GM13976 (cell line): ENCODE measurements around the gene SAMD4A.
A peak's percentile ranks its signal among the peaks of the same experiment; 100 is the strongest.

Experiments used
- DNase-seq: peaks from one replicate; pipeline ENCODE4 v3.0.0; 2012; ENCODE audit warnings: low spot score
- in situ Hi-C: fragments of 300-500 bp; cut with MboI; formaldehyde crosslinking; loops from one replicate; pipeline ENCODE4 v1.12.0; 2022; ENCODE audit warnings: low sequenced_read_pairs, mixed read lengths, inconsistent platforms; ENCODE audit not compliant: unreplicated experiment
- TF ChIP-seq, protein P1 (sequence below): IDR thresholded peaks from 2 replicates; pipeline ENCODE4 v1.5.1; 2012; ENCODE audit warnings: borderline replicate concordance, mild to moderate bottlenecking; ENCODE audit not compliant: insufficient read depth; ENCODE audit errors: extremely low read depth, missing control alignments, control extremely low read depth

SAMD4A gene, protein sequence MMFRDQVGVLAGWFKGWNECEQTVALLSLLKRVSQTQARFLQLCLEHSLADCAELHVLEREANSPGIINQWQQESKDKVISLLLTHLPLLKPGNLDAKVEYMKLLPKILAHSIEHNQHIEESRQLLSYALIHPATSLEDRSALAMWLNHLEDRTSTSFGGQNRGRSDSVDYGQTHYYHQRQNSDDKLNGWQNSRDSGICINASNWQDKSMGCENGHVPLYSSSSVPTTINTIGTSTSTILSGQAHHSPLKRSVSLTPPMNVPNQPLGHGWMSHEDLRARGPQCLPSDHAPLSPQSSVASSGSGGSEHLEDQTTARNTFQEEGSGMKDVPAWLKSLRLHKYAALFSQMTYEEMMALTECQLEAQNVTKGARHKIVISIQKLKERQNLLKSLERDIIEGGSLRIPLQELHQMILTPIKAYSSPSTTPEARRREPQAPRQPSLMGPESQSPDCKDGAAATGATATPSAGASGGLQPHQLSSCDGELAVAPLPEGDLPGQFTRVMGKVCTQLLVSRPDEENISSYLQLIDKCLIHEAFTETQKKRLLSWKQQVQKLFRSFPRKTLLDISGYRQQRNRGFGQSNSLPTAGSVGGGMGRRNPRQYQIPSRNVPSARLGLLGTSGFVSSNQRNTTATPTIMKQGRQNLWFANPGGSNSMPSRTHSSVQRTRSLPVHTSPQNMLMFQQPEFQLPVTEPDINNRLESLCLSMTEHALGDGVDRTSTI

DNA sequence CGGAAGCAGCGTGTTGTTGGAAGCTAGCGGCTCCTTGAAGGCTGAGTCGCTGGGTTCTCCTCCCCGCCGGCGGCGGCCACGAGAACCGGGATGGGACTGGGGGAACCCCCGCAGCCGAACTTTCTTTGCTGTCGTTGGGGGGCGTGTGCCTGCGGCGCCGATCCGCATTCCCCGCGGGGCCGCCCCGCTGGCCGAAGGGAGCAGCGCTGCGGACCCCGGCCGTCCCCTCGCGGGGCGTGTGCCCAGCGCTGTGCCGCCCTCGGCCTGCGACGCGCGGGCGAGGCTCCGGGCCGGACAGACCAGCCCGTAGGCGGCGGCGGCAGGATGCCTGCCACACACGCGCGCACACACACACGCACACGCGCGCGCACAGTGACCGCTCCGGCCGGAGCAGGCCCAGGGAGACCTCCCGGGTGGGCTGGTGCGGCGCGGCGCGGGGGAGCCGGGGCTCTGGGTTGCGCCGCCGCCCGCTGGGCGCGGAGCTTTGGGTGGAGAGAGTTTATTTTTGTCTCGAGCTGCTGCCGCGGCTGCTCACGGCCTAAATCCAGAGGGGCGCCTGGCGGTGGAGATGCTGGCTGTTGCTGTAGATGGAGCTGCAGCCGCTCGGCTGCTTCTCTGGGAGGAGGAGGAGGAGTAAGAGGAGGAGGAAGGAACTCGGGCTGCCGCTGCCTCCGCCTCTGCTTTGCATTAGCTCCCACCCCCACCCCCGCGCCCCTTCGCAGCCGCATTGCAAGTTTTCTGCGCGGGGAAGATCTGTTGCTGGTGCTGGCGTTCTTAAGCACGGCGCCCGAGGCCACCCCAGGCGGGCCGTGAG, at the start of gene SAMD4A:
TSS of gene SAMD4A (plus strand) at position 719 of the 814 bp plus-strand sequence. CDS start 789 bp downstream, outside the sequence.
- DNase-seq, result peak; percentile 79
- TF ChIP-seq, protein P1, sequence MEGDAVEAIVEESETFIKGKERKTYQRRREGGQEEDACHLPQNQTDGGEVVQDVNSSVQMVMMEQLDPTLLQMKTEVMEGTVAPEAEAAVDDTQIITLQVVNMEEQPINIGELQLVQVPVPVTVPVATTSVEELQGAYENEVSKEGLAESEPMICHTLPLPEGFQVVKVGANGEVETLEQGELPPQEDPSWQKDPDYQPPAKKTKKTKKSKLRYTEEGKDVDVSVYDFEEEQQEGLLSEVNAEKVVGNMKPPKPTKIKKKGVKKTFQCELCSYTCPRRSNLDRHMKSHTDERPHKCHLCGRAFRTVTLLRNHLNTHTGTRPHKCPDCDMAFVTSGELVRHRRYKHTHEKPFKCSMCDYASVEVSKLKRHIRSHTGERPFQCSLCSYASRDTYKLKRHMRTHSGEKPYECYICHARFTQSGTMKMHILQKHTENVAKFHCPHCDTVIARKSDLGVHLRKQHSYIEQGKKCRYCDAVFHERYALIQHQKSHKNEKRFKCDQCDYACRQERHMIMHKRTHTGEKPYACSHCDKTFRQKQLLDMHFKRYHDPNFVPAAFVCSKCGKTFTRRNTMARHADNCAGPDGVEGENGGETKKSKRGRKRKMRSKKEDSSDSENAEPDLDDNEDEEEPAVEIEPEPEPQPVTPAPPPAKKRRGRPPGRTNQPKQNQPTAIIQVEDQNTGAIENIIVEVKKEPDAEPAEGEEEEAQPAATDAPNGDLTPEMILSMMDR, result peak; percentile 27
- in situ Hi-C loops, result loop anchor here (5.0 kb wide), 1 partner anchor 206 kb away; no protein-coding TSS in a partner anchor

DNA sequence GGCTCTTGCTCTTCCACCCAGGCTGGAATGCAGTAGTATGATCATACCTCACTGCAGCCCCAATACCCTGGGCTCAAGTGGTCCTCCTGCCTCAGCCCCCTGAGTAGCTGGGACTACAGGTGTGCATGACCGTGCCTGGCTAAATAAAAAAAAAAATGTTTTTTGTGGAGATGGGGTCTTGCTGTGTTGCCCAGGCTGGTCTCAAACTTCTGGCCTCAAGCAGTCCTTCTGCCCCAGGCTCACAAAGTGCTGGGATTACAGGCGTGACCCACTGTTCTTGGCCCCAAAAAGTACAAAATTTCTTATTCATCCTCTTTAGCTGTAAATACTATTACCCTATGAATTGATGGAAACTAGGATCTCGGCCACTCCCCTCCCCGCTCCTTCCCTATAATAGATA, 42.5 kb upstream of the SAMD4A start:
- in situ Hi-C loops, result no loop called here
- TF ChIP-seq, protein P1, result no peak

DNA sequence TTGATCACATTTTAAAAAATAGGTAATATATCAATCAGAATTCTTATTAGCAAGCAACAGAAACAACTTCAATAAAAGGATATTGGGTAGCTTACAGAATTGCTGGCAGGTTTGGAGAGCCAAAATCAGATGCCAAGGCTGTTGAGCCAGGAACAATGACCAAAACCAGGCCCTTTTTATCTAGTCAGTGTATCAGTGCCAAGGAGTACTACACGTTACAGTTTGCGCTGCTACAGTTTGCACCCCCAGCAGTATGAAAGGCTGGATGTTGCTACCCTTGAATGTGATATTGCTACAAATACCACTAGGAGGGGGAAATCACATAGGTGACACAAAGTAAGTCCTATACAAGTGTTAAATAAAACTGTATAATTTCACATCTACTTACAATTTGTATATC, 38.0 kb upstream of the SAMD4A start:
- TF ChIP-seq, protein P1, result no peak
- DNase-seq, result no peak
- in situ Hi-C loops, result no loop called here

More for the DNA sequence above, 42.5 kb upstream of the SAMD4A start:
- DNase-seq, result no peak

DNA sequence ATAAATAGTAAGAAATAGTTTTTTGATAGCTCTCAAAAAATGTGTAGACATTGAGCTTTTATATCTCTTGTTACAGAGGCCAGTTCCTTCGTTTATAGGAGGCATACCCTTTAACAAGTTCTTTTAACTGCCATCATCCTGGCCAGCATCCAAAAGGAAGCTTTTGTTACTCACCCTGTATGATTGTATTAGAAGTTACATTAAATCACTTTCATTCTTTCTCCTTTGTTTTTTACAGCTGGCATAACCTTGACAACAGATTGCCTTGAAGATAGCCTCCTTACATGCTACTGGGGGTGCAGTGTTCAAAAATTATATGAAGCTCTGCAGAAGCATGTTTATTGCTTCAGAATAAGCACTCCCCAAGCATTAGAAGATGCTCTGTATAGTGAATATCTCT, 37.1 kb upstream of the SAMD4A start:
- no peak for DNase-seq
- in situ Hi-C loops, result no loop called here

DNA sequence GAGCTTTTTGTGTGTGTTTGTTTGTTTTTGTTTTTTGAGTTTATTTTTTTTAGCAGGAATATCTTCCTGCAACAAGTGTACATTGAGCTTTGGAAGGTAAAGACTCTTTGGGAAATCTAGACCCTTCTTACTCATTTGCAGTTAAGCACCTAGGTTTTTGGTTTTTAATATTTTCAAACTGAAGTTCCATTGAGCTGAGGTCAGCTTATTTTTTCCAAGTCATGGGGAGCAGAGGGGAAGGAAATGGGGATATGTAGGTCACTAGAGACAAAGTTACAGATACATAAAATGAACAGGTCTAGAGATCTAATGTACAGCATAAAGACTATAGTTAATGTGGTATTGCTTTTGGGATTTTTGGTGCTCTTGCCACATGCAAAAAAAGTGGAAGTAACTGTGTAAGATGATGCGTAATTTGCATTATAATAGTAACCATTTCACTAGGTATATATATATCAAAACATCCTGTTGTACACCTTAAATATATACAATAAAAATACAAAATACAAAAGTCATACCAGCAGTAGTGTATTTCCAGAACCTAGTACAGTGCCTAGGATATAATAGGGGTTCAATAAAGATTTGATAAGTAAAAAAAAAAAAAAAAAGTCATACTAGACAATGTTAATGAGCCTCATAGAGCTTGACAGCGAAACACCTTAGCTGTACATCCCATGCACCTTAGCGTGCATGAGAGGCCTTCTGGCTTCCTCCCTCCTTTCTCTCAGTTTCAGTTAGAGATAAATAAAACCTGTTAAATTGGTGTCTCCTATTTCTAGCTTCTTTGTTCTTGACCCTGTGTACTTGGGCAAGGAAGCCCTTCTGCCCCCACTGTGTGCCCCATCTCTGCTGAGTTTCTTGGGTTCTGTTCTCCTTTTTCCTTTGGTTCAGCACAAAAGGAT, 34.6 kb upstream of the SAMD4A start:
- TF ChIP-seq, protein P1, result no peak
- DNase-seq, result peak; percentile 41
- in situ Hi-C loops, result no loop called here

More for the DNA sequence above, 37.1 kb upstream of the SAMD4A start:
- TF ChIP-seq, protein P1, result no peak
